ENCODE results near the gene NT5C3B. TPM values are rescaled to one million over a fixed set of nuclear protein-coding genes. Genes with fewer than 3 reads are reported as not detected.

NT5C3B gene
- total RNA-seq, 2 donors from 2014 or later = 18.8 to 49.4 TPM

- peak within 1 kb of the TSS; percentile 33 to 89 for H3K27ac Mint-ChIP-seq
- DNase-seq (ENCODE audit: low spot score) = peak; percentile 84
- no peaks in the 10 kb centered on the region for H3K36me3 Mint-ChIP-seq
- peak; percentile 89 to 92 for ATAC-seq
- no peaks in the 10 kb centered on the region for H3K27me3 Mint-ChIP-seq
- H3K4me3 Mint-ChIP-seq = peak within 1 kb of the TSS; percentile 93
- peaks cover 13 to 20% of the 10 kb centered on the region in 2 donors for H3K4me1 Mint-ChIP-seq (ENCODE audit: low read depth in 2 of 2)
- H3K9me3 Mint-ChIP-seq = no peaks in the 10 kb centered on the region
Observed at GRCh38 chr17:41811549-41812380, 24.3 kb downstream of the NT5C3B start, which contains the start of gene P3H4. Gene P3H4 (minus strand): TSS chr17:41811949. CDS start chr17:41811915, 34 bp downstream.

GRCh38 chr17:41810659-41811548 is 25.1 kb downstream of the NT5C3B start:
- H3K9me3 Mint-ChIP-seq = no peaks in the 10 kb centered on the region
- H3K27me3 Mint-ChIP-seq = no peaks in the 10 kb centered on the region
- peak overlapping the region; percentile 93 for H3K4me3 Mint-ChIP-seq
- H3K27ac Mint-ChIP-seq = no peak overlapping the region
- ATAC-seq (peak in 1 of 2 donors; percentile 15), DNase-seq (ENCODE audit: low spot score) (no peak)
- H3K4me1 Mint-ChIP-seq (ENCODE audit: low read depth in 2 of 2) = peaks cover 13 to 20% of the 10 kb centered on the region in 2 donors
- H3K36me3 Mint-ChIP-seq = no peaks in the 10 kb centered on the region

DNA sequence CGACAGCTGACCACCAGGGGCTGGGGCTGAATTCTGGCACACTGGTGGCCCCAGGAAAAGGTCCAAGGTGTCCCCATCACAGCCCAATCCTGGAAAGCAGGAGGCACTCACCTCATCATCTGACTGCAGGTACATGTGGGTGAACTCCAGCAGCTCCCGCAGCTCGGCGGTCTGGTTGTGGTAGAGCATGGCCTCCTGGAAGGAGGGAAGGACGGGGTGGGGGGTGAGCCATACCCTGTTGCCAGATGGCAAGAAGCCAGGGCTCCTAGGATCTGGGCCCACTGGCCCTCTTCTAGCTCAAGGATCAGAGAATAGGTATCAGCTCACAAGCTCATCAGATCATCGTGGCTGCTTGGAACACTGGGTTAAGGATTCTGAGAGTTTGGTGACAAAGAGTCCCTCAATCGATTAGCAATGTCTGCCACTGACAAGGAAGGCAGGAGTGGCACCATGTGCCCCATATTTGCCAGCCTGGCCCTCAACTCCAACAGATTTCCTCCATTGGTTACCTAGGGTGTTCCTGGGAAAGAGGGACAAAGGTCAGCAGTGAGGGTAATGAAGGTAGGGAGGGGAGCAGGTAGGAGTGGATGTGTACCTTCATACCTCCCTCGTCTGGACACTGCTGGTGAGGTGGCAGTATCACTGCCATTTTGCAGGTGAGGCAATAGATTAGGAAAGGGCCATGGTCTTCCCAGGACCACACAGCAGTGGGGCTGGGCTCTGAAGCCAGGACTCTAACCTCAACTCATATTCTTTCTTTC is 29.2 kb downstream of the NT5C3B start:
- Mint-ChIP-seq H3K27ac (no peak overlapping the region), H3K36me3 (no peaks in the 10 kb centered on the region), H3K9me3 (no peaks in the 10 kb centered on the region), H3K4me1 (ENCODE audit: low read depth in 2 of 2) (peaks cover 7 to 15% of the 10 kb centered on the region in 2 donors), H3K27me3 (no peaks in the 10 kb centered on the region), H3K4me3 (no peak overlapping the region)
- no peak for DNase-seq (ENCODE audit: low spot score)
- no peak for ATAC-seq

DNA sequence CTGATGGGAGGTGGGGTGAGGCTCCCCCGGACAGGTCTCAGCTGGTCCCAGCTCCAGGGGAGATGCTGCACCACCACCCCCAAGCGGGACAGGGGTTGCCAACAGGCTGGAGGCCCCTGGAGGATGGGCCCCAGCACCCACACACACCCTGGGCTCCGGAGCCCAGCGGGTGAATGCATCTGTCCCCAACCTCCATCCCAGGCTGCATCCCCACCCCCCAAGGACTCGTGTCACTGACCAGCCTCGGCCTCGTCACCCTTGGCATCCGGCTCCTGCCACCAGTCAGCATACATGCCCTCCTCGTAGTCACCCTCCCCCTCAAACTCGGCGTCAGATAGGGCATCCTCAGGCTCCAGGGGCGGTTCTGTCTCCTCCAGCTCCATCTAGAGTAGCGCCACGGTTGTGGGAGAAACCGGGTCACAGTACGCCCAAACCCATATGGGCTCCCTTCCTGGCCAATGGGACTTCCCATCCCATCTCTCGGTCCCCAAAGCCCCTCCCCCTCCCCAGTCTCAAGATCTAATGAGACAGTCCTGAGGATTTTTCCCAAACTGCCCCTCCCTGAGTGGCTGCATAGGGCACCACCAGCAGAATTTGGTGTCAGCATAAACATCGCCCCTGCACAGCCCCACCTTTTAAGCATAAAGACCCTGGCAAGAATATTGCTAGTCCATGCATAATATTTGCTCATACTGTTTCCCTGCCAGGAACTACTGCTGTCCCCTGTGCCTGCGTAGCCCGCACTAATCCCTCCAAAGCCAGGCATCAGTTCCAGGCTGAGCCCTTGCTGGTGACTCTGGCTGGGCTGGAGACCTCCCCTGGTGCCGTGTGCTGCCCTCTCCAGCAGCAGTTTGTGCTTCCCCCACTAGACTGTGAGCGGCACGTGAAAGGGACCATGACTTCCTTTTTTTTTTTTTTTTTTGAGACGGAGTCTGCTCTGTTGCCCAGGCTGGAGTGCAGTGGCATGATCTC is 32.7 kb downstream of the NT5C3B start:
- Mint-ChIP-seq H3K4me3 (no peak overlapping the region), H3K27me3 (no peaks in the 10 kb centered on the region), H3K4me1 (ENCODE audit: low read depth in 2 of 2) (peaks cover 4 to 5% of the 10 kb centered on the region in 2 donors), H3K36me3 (no peaks in the 10 kb centered on the region), H3K27ac (no peak overlapping the region), H3K9me3 (no peaks in the 10 kb centered on the region)
- DNase-seq (ENCODE audit: low spot score) (no peak), ATAC-seq (no peak)

- Mint-ChIP-seq H3K36me3 (no peaks in the 10 kb centered on the region), H3K4me1 (ENCODE audit: low read depth in 2 of 2) (peaks cover 4 to 5% of the 10 kb centered on the region in 2 donors), H3K27me3 (no peaks in the 10 kb centered on the region), H3K4me3 (no peak overlapping the region), H3K27ac (no peak overlapping the region), H3K9me3 (no peaks in the 10 kb centered on the region)
- DNase-seq (ENCODE audit: low spot score) = no peak
- ATAC-seq = peak; percentile 74 to 82
Observed at GRCh38 chr17:41801374-41802271, 34.4 kb downstream of the NT5C3B start.

DNA sequence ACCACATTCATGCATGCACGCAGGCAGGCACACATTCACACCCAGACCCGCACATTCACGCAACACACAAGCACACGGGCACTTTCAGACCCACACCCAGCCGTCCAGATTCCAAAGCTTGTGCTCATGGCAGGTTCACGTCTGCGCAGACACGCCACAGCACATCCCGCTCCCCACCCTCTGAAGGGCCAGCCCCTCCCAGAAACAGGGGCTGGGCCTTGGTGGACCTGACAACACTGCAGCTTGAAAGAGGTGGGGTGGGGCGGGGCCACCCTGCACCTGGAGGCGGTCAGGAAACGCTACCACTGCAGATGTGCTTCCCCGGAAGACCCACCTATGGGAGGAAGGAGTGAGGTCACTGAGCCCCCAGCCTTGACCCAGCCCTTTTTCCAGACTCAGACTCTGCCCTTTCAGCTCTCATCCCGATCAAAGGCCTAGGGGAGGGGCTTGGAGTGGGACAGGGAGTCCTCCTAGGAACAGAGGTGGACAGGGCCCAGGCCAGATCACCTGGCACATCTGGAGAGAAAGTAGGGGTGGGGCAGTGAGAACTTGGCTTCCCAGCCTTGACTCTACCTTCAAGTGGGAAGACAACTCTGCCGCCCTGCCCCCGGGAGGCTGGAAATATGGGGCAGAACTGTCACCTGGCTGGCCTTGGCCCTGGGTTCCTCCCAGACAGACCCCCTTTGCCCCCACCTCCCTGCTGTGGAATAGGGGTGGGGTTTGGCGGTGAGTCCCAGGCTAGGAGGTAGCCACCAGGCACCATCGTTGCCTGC is 35.2 kb downstream of the NT5C3B start:
- Mint-ChIP-seq H3K9me3 (no peaks in the 10 kb centered on the region), H3K4me1 (ENCODE audit: low read depth in 2 of 2) (peaks cover 4 to 5% of the 10 kb centered on the region in 2 donors), H3K27ac (no peak overlapping the region), H3K27me3 (no peaks in the 10 kb centered on the region), H3K36me3 (no peaks in the 10 kb centered on the region), H3K4me3 (no peak overlapping the region)
- ATAC-seq (no peak), DNase-seq (ENCODE audit: low spot score) (no peak)

DNA sequence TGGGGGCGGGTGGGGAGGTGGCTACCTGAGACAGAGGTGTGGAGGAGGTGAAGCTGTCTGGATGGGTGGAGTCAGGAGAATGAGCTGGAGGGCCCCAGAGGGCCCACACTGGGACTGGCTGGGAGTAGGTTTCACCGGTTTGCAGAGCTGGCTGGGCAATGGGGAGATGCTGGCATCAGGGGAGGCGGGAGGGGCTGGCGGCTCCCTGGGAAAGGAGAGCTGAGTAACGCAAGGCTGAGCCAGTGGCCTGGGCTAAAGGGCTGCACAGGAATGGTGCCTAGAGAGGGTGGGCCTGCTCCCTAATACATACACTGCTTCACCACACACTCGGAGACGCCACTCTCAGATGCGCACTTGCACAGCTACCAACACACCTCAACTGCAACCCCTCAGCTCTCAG is 36.7 kb downstream of the NT5C3B start:
- ATAC-seq (no peak), DNase-seq (ENCODE audit: low spot score) (no peak)
- Mint-ChIP-seq H3K9me3 (no peaks in the 10 kb centered on the region), H3K4me3 (no peak overlapping the region), H3K27ac (no peak overlapping the region), H3K27me3 (no peaks in the 10 kb centered on the region), H3K4me1 (ENCODE audit: low read depth in 2 of 2) (peaks cover 4 to 5% of the 10 kb centered on the region in 2 donors), H3K36me3 (no peaks in the 10 kb centered on the region)

- H3K27ac Mint-ChIP-seq = no peak overlapping the region
- H3K36me3 Mint-ChIP-seq = no peaks in the 10 kb centered on the region
- ATAC-seq (no peak), DNase-seq (ENCODE audit: low spot score) (no peak)
- peaks cover 4 to 5% of the 10 kb centered on the region in 2 donors for H3K4me1 Mint-ChIP-seq (ENCODE audit: low read depth in 2 of 2)
- no peaks in the 10 kb centered on the region for H3K27me3 Mint-ChIP-seq
- no peaks in the 10 kb centered on the region for H3K9me3 Mint-ChIP-seq
- H3K4me3 Mint-ChIP-seq = no peak overlapping the region
Observed at GRCh38 chr17:41797377-41797776, 38.7 kb downstream of the NT5C3B start.

- DNase-seq (ENCODE audit: low spot score) (no peak), ATAC-seq (no peak)
- H3K36me3 Mint-ChIP-seq = no peaks in the 10 kb centered on the region
- H3K27ac Mint-ChIP-seq = no peak overlapping the region
- H3K9me3 Mint-ChIP-seq = no peaks in the 10 kb centered on the region
- no peak overlapping the region for H3K4me3 Mint-ChIP-seq
- peaks cover 0 to under 1% of the 10 kb centered on the region in 2 donors for H3K4me1 Mint-ChIP-seq (ENCODE audit: low read depth in 2 of 2)
- no peaks in the 10 kb centered on the region for H3K27me3 Mint-ChIP-seq
Observed at GRCh38 chr17:41796121-41796895, 39.7 kb downstream of the NT5C3B start.

DNA sequence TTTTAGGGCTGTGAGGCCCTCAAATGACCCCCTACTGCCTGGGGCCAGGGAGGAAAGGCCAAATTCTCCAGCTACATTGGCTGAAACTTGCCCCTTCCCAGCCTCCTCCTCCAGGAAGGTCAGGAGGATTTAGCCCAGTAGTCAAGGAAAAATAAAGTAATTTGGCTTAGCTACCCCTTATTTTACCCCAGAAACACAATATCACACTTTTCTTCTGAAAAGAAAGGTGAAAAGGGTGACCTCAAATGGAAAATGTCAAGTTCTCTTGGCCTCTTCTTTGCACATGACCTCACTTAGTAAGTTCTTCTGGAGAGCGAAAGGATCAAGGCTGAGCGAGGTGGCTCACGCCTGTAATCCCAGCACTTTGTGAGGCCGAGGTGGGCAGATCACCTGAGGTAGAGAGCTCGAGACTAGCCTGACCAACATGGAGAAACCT is 41.5 kb downstream of the NT5C3B start:
- no peaks in the 10 kb centered on the region for H3K27me3 Mint-ChIP-seq
- no peaks in the 10 kb centered on the region for H3K9me3 Mint-ChIP-seq
- H3K4me1 Mint-ChIP-seq (ENCODE audit: low read depth in 2 of 2) = no peaks in the 10 kb centered on the region
- DNase-seq (ENCODE audit: low spot score) (no peak), ATAC-seq (no peak)
- no peaks in the 10 kb centered on the region for H3K36me3 Mint-ChIP-seq
- no peak overlapping the region for H3K4me3 Mint-ChIP-seq
- H3K27ac Mint-ChIP-seq = no peak overlapping the region
